Fibroblast of pulmonary artery (primary cell): Measurements from ENCODE around the gene DDX17.

Experiments
- DNase-seq: peaks from one replicate; pipeline ENCODE4 v3.0.0-alpha.2; 2010; ENCODE audit warnings: low read depth
- H3K4me3 ChIP-seq: replicated peaks from 2 replicates; pipeline ENCODE4 v1.5.1; 2011; ENCODE audit warnings: low read depth, mild to moderate bottlenecking, control low read depth, low read length, moderate library complexity
- CTCF ChIP-seq: IDR thresholded peaks from 2 replicates; pipeline ENCODE4 v1.5.1; 2011; ENCODE audit warnings: mild to moderate bottlenecking, control low read depth, low read length, inconsistent platforms; ENCODE audit errors: missing control alignments

The DDX17 gene

GRCh38 chr22:38448945-38449745 is 57.0 kb downstream of the DDX17 start:
- no peak for DNase-seq
- H3K4me3 ChIP-seq, result no peak overlapping the region
- TF ChIP-seq CTCF, result no peak

GRCh38 chr22:38446018-38446601 is 60.0 kb downstream of the DDX17 start:
- DNase-seq, result no peak
- no peak for TF ChIP-seq CTCF
- H3K4me3 ChIP-seq, result no peak overlapping the region

- no peak for TF ChIP-seq CTCF
- no peak overlapping the region for H3K4me3 ChIP-seq
- no peak for DNase-seq
Observed at GRCh38 chr22:38444783-38445182, 61.3 kb downstream of the DDX17 start.

GRCh38 chr22:38443628-38444521 is 62.2 kb downstream of the DDX17 start:
- DNase-seq, result no peak
- no peak overlapping the region for H3K4me3 ChIP-seq
- no peak for TF ChIP-seq CTCF

- H3K4me3 ChIP-seq, result no peak overlapping the region
- no peak for DNase-seq
- no peak for TF ChIP-seq CTCF
Observed at GRCh38 chr22:38442967-38443627, 63.0 kb downstream of the DDX17 start.

- DNase-seq, result no peak
- no peak overlapping the region for H3K4me3 ChIP-seq
- no peak for TF ChIP-seq CTCF
Observed at GRCh38 chr22:38441620-38442287, 64.4 kb downstream of the DDX17 start.
